Memory B cell (primary cell): ENCODE measurements around the gene GPC4.

Source experiments
- ATAC-seq: fragments of 150-1000 bp; cut with Tn5 transposase; 2 replicates; pipeline ENCODE4 v1.10.0; 2021; ENCODE audit warnings: low read depth, mild to moderate bottlenecking, moderate library complexity
- DNase-seq, 2 donors: peaks; one replicate each; pipeline ENCODE4 v3.0.0; 2022; ENCODE audit warnings: low spot score in 2 of 2
- H3K27ac Mint-ChIP-seq: one replicate; pipeline ENCODE4 v1.8.0; 2022; ENCODE audit warnings: mild to moderate bottlenecking, moderate library complexity, mixed read lengths
- H3K27me3 Mint-ChIP-seq: one replicate; pipeline ENCODE4 v1.8.0; 2022; ENCODE audit warnings: mixed read lengths
- H3K36me3 Mint-ChIP-seq: one replicate; pipeline ENCODE4 v1.8.0; 2022; ENCODE audit warnings: mild to moderate bottlenecking, mixed read lengths
- H3K4me1 Mint-ChIP-seq: one replicate; pipeline ENCODE4 v1.8.0; 2022; ENCODE audit warnings: mixed read lengths
- H3K4me3 Mint-ChIP-seq: one replicate; pipeline ENCODE4 v1.8.0; 2022; ENCODE audit warnings: mild to moderate bottlenecking, moderate library complexity, mixed read lengths
- H3K9me3 Mint-ChIP-seq: one replicate; pipeline ENCODE4 v1.8.0; 2022; ENCODE audit warnings: mixed read lengths

Gene GPC4

GRCh38 chrX:133369065-133369464, 46.2 kb downstream of the GPC4 start:
- H3K4me3 Mint-ChIP-seq: no peak overlapping the region
- H3K27me3 Mint-ChIP-seq: peaks cover 2% of the 10 kb centered on the region
- no peaks in the 10 kb centered on the region for H3K4me1 Mint-ChIP-seq
- DNase-seq: no peak
- no peak for ATAC-seq
- H3K36me3 Mint-ChIP-seq: no peaks in the 10 kb centered on the region
- no peak overlapping the region for H3K27ac Mint-ChIP-seq
- no peaks in the 10 kb centered on the region for H3K9me3 Mint-ChIP-seq

DNA sequence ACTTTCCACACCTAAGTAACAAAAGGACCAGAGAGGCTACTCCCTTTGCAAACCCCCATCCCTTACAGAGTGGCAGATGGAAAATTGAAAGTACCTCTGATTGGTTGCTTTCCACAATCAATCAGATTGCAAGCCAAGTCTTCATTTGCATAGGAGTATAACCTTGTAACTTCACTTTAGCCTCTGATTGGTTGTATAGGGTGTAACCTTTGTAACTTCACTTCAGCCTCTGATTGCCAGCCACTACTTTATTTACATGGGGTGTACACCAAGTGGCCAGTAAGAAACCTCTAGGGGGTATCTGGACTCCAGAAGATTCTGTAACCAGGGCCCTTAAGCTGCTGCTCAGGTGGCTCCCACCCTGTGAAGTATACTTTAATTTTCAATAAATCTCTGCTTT, 48.6 kb downstream of the GPC4 start:
- ATAC-seq: no peak
- DNase-seq: no peak
- H3K4me3 Mint-ChIP-seq: no peak overlapping the region
- no peaks in the 10 kb centered on the region for H3K27me3 Mint-ChIP-seq
- no peaks in the 10 kb centered on the region for H3K36me3 Mint-ChIP-seq
- H3K9me3 Mint-ChIP-seq: no peaks in the 10 kb centered on the region
- no peak overlapping the region for H3K27ac Mint-ChIP-seq
- H3K4me1 Mint-ChIP-seq: no peaks in the 10 kb centered on the region

DNA sequence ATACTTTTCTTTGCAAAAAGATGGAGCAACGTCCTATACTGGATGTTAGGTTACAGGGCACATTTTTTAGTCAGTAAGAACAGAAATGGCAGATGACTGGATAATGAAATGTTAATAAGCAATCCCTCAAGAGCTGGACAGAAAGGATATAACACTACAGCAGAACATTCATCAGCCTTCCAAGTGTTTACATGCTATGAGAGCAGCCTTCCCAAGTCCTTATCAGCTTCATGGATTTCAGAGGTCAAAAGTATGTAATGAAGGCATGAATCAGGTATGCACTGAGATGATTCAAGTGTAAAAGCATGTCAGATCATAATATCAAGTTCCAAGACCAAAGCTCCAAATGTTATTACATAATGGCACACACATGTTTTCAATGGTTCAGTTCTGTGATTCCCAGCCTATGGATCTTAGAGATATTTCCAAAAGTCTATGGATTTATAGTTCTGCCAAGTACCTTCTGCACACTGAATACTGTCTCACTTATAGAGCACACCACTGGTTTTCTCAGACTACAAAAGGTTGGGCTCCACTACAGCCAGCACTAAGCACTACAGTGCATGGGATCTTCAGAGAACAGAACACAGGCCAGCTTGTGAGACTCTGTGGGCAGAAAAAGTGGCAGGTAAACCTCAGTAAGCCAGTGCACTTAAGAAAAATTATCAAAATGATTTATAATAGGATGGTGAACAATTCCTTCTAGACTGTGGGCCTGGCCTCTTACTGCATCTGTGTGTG, 49.2 kb downstream of the GPC4 start:
- H3K36me3 Mint-ChIP-seq: no peaks in the 10 kb centered on the region
- no peak overlapping the region for H3K27ac Mint-ChIP-seq
- DNase-seq: no peak
- H3K4me3 Mint-ChIP-seq: no peak overlapping the region
- H3K9me3 Mint-ChIP-seq: no peaks in the 10 kb centered on the region
- H3K4me1 Mint-ChIP-seq: no peaks in the 10 kb centered on the region
- no peaks in the 10 kb centered on the region for H3K27me3 Mint-ChIP-seq
- no peak for ATAC-seq

- Mint-ChIP-seq H3K27me3 (no peaks in the 10 kb centered on the region), H3K4me1 (no peaks in the 10 kb centered on the region), H3K4me3 (no peak overlapping the region), H3K9me3 (no peaks in the 10 kb centered on the region), H3K27ac (no peak overlapping the region), H3K36me3 (no peaks in the 10 kb centered on the region)
- no peak for ATAC-seq
- no peak for DNase-seq
Measured at GRCh38 chrX:133364865-133365264, 50.4 kb downstream of the GPC4 start.

- DNase-seq: no peak
- no peaks in the 10 kb centered on the region for H3K27me3 Mint-ChIP-seq
- no peak overlapping the region for H3K27ac Mint-ChIP-seq
- no peak overlapping the region for H3K4me3 Mint-ChIP-seq
- no peaks in the 10 kb centered on the region for H3K36me3 Mint-ChIP-seq
- H3K4me1 Mint-ChIP-seq: no peaks in the 10 kb centered on the region
- no peaks in the 10 kb centered on the region for H3K9me3 Mint-ChIP-seq
- no peak for ATAC-seq
Measured at GRCh38 chrX:133364196-133364595, 51.1 kb downstream of the GPC4 start.

- ATAC-seq: no peak
- H3K36me3 Mint-ChIP-seq: no peaks in the 10 kb centered on the region
- H3K4me3 Mint-ChIP-seq: no peak overlapping the region
- DNase-seq: no peak
- no peak overlapping the region for H3K27ac Mint-ChIP-seq
- H3K4me1 Mint-ChIP-seq: no peaks in the 10 kb centered on the region
- H3K27me3 Mint-ChIP-seq: no peaks in the 10 kb centered on the region
- no peaks in the 10 kb centered on the region for H3K9me3 Mint-ChIP-seq
Measured at GRCh38 chrX:133362538-133362937, 52.8 kb downstream of the GPC4 start.

- no peak for DNase-seq
- Mint-ChIP-seq H3K4me1 (no peaks in the 10 kb centered on the region), H3K9me3 (no peaks in the 10 kb centered on the region), H3K4me3 (no peak overlapping the region), H3K27ac (no peak overlapping the region), H3K27me3 (no peaks in the 10 kb centered on the region), H3K36me3 (no peaks in the 10 kb centered on the region)
- no peak for ATAC-seq
Measured at GRCh38 chrX:133359466-133359865, 55.8 kb downstream of the GPC4 start.

DNA sequence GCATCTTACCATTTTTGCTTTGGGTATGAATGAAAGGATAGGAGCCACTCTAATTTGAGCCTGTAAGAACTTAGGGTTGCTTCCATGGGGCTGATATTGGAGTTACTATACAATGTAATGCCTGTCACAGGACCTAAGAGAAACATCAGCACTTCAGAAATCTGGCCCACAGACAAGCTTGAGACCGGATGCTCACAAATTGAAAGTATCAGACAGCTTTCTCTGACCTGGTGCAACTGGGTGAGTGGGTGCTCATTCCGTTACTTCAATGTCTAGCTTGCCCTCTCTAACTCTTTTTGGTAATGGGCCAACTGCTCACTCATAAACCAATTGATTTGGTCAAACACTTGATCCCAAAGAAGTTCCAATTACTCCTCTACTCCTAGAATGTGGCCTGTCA, 62.1 kb downstream of the GPC4 start:
- Mint-ChIP-seq H3K4me3 (no peak overlapping the region), H3K4me1 (no peaks in the 10 kb centered on the region), H3K9me3 (no peaks in the 10 kb centered on the region), H3K36me3 (no peaks in the 10 kb centered on the region), H3K27ac (no peak overlapping the region), H3K27me3 (peaks cover 2% of the 10 kb centered on the region)
- ATAC-seq: no peak
- no peak for DNase-seq

DNA sequence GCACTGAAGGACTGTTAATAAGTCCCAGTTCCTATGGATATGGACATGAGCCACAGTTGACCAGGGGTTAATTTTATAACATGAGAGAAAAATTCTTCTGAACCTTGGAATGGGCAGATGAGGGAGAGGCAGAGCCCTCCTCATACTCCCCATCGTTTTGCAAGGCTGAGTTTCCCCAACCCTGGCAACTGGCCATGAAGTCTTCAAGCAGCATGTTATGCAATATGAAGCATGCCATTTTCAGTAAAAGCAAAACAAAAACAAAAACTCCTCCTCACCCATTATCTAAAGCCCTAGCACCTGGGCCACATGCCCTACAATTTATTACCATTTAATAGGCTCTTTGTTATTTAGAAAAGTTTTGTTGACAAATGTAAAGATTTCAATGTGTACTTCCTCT, 64.5 kb downstream of the GPC4 start:
- ATAC-seq (no peak), DNase-seq (no peak)
- H3K36me3 Mint-ChIP-seq: no peaks in the 10 kb centered on the region
- no peak overlapping the region for H3K4me3 Mint-ChIP-seq
- no peak overlapping the region for H3K27ac Mint-ChIP-seq
- H3K4me1 Mint-ChIP-seq: no peaks in the 10 kb centered on the region
- H3K9me3 Mint-ChIP-seq: no peaks in the 10 kb centered on the region
- peaks cover 2% of the 10 kb centered on the region for H3K27me3 Mint-ChIP-seq

- H3K27ac Mint-ChIP-seq: no peak overlapping the region
- no peak for DNase-seq
- no peak overlapping the region for H3K4me3 Mint-ChIP-seq
- H3K27me3 Mint-ChIP-seq: no peaks in the 10 kb centered on the region
- H3K9me3 Mint-ChIP-seq: no peaks in the 10 kb centered on the region
- no peak for ATAC-seq
- no peaks in the 10 kb centered on the region for H3K4me1 Mint-ChIP-seq
- no peaks in the 10 kb centered on the region for H3K36me3 Mint-ChIP-seq
Measured at GRCh38 chrX:133346026-133346425, 69.3 kb downstream of the GPC4 start.

- H3K36me3 Mint-ChIP-seq: no peaks in the 10 kb centered on the region
- no peak for ATAC-seq
- no peak overlapping the region for H3K27ac Mint-ChIP-seq
- H3K4me1 Mint-ChIP-seq: no peaks in the 10 kb centered on the region
- no peak for DNase-seq
- H3K27me3 Mint-ChIP-seq: no peaks in the 10 kb centered on the region
- H3K4me3 Mint-ChIP-seq: no peak overlapping the region
- H3K9me3 Mint-ChIP-seq: no peaks in the 10 kb centered on the region
Measured at GRCh38 chrX:133339566-133339965, 75.7 kb downstream of the GPC4 start.

DNA sequence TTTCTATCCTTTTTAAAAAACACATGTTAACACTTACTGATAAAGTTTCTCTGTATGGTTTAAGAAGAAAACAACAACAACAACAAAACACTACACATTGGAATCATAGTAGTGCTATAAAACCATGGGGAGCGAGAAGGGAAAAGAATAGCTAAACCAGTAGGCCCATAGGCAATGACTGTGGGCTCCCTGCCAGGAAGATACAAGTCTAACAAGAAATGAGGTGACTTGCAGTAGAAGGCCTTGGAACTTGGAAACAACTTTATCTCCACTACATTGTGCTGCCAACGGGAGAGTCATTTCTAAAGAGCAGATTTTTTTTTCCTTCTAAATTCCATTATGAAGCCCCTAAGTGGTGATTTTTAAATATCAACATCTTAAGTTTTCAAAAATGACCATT, 78.0 kb downstream of the GPC4 start:
- no peak overlapping the region for H3K27ac Mint-ChIP-seq
- H3K36me3 Mint-ChIP-seq: no peaks in the 10 kb centered on the region
- no peaks in the 10 kb centered on the region for H3K4me1 Mint-ChIP-seq
- ATAC-seq: no peak
- no peaks in the 10 kb centered on the region for H3K27me3 Mint-ChIP-seq
- DNase-seq: no peak
- H3K4me3 Mint-ChIP-seq: no peak overlapping the region
- no peaks in the 10 kb centered on the region for H3K9me3 Mint-ChIP-seq

- H3K4me1 Mint-ChIP-seq: no peaks in the 10 kb centered on the region
- no peaks in the 10 kb centered on the region for H3K27me3 Mint-ChIP-seq
- no peaks in the 10 kb centered on the region for H3K9me3 Mint-ChIP-seq
- no peak overlapping the region for H3K4me3 Mint-ChIP-seq
- DNase-seq: no peak
- H3K36me3 Mint-ChIP-seq: no peaks in the 10 kb centered on the region
- ATAC-seq: no peak
- no peak overlapping the region for H3K27ac Mint-ChIP-seq
Measured at GRCh38 chrX:133335027-133335426, 80.3 kb downstream of the GPC4 start.

GRCh38 chrX:133333154-133333750, 82.0 kb downstream of the GPC4 start:
- H3K27me3 Mint-ChIP-seq: no peaks in the 10 kb centered on the region
- no peak overlapping the region for H3K27ac Mint-ChIP-seq
- H3K36me3 Mint-ChIP-seq: no peaks in the 10 kb centered on the region
- no peak overlapping the region for H3K4me3 Mint-ChIP-seq
- DNase-seq (no peak), ATAC-seq (no peak)
- H3K4me1 Mint-ChIP-seq: no peaks in the 10 kb centered on the region
- no peaks in the 10 kb centered on the region for H3K9me3 Mint-ChIP-seq

DNA sequence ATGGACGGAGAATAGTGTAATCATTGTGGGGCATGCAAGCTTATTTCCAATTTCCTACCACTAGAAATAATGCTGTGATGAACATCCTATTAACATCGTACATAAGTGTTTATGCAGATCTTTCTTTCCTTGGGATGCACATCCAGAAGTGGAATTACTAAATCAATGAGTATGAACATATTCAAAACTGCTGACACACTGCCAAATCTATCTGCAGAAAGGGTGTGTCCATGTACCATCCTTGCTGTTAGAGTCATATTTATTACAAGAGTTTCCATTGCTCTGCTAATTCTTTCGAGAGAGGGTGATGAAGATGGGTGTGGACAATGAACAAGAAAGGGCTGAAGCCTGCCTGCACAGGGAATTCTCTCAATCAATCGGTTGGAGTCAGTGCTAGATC, 82.6 kb downstream of the GPC4 start:
- H3K27me3 Mint-ChIP-seq: no peaks in the 10 kb centered on the region
- H3K4me3 Mint-ChIP-seq: no peak overlapping the region
- ATAC-seq (no peak), DNase-seq (no peak)
- no peaks in the 10 kb centered on the region for H3K9me3 Mint-ChIP-seq
- H3K4me1 Mint-ChIP-seq: no peaks in the 10 kb centered on the region
- H3K36me3 Mint-ChIP-seq: no peaks in the 10 kb centered on the region
- H3K27ac Mint-ChIP-seq: no peak overlapping the region
